ENCODE data around the gene PF4V1. TPM values are rescaled to one million over a fixed set of nuclear protein-coding genes. Genes with fewer than 3 reads are reported as not detected.

Gene PF4V1
- total and polyA plus RNA-seq, 8 donors: not detected

- intact Hi-C loops (cut with DNase I; ENCODE audit: low total_unique reads): no loop called here
- 84 to 100% (median 100%) methylated on average over 1 of the region's 1 CpG for WGBS, 5 donors
- peaks cover 0 to 16% (median 0%) of the 10 kb centered on the region in 4 donors for H3K4me1 ChIP-seq
- no peak overlapping the region for H3K4me3 ChIP-seq
- peak in 1 of 2 donors; percentile 10 for DNase-seq
- TF ChIP-seq CTCF (IDR thresholded peaks at IDR 0.05): no peak
- no peak for TF ChIP-seq POLR2A (IDR thresholded peaks at IDR 0.05)
- TF ChIP-seq POLR2AphosphoS5 (IDR thresholded peaks at IDR 0.05): peak in 1 of 3 donors; percentile 15
- no peak for TF ChIP-seq EP300 (IDR thresholded peaks at IDR 0.05)
- no peaks in the 10 kb centered on the region for H3K27me3 ChIP-seq
- H3K36me3 ChIP-seq: no peaks in the 10 kb centered on the region
- H3K9me3 ChIP-seq: no peaks in the 10 kb centered on the region
- H3K27ac ChIP-seq: no peak overlapping the region
Observed at GRCh38 chr4:73891739-73892405, 38.8 kb downstream of the PF4V1 start.

DNA sequence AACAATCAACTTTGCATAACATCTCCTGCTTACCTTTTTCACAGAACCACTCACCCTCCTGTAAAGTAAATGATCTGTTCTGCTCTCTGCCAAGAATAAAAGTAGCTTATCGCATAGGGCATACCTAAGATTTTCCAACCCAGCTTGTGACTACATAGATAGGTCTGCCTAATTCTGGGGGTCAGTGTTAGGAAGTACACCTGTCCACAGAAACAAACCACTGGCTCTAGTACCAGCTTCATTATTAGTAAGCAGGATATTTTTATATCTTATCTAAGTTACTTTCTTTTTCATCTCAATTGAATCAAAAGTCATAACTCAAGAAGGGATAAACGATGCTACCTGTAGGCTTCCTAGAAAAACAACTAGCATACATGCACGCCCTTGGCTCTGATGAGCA lies 39.9 kb downstream of the PF4V1 start:
- intact Hi-C loops (cut with DNase I; ENCODE audit: low total_unique reads): no loop called here
- Histone ChIP-seq H3K27me3 (no peaks in the 10 kb centered on the region), H3K36me3 (no peaks in the 10 kb centered on the region), H3K27ac (no peak overlapping the region), H3K4me3 (no peak overlapping the region), H3K4me1 (peaks cover 0 to 16% (median 0%) of the 10 kb centered on the region in 4 donors), H3K9me3 (no peaks in the 10 kb centered on the region)
- 43 to 74% (median 57%) methylated on average over 3 of the region's 3 CpGs for WGBS, 5 donors
- DNase-seq: no peak
- no peak for TF ChIP-seq CTCF (IDR thresholded peaks at IDR 0.05)
- TF ChIP-seq POLR2A (IDR thresholded peaks at IDR 0.05): no peak
- no peak for TF ChIP-seq EP300 (IDR thresholded peaks at IDR 0.05)
- no peak for TF ChIP-seq POLR2AphosphoS5 (IDR thresholded peaks at IDR 0.05)

DNA sequence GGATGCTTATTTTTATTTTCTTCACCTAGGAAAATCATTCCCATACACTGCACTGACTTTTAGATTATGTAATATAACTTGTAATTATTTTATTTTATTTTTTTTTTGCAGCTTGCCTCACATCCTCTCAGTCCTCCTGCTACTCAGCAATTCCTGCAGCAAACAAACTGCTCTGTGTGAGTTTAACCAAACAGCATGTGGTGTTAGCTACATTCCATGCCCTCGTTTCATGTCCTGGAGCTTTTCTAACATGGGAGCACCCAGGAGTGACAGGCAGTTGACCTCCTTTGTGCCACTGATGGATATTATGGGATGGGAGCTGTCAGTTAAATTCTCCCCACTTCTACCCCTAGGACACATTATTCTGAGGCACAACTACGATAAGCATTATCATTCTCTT lies 40.9 kb downstream of the PF4V1 start:
- Histone ChIP-seq H3K9me3 (no peaks in the 10 kb centered on the region), H3K4me1 (peaks cover 0 to 16% (median 0%) of the 10 kb centered on the region in 4 donors), H3K4me3 (no peak overlapping the region), H3K36me3 (no peaks in the 10 kb centered on the region), H3K27ac (no peak overlapping the region), H3K27me3 (no peaks in the 10 kb centered on the region)
- WGBS, 5 donors: 42 to 69% (median 60%) methylated on average over 2 of the region's 2 CpGs
- TF ChIP-seq POLR2A (IDR thresholded peaks at IDR 0.05) (no peak), POLR2AphosphoS5 (IDR thresholded peaks at IDR 0.05) (no peak), CTCF (IDR thresholded peaks at IDR 0.05) (no peak), EP300 (IDR thresholded peaks at IDR 0.05) (no peak)
- no peak for DNase-seq
- intact Hi-C loops (cut with DNase I; ENCODE audit: low total_unique reads): no loop called here

- H3K27me3 ChIP-seq: no peaks in the 10 kb centered on the region
- H3K4me3 ChIP-seq: no peak overlapping the region
- no peak overlapping the region for H3K27ac ChIP-seq
- DNase-seq: peak in 1 of 2 donors; percentile 33
- intact Hi-C loops (cut with DNase I; ENCODE audit: low total_unique reads): no loop called here
- no peaks in the 10 kb centered on the region for H3K36me3 ChIP-seq
- no peaks in the 10 kb centered on the region for H3K9me3 ChIP-seq
- no peak for TF ChIP-seq EP300 (IDR thresholded peaks at IDR 0.05)
- TF ChIP-seq POLR2A (IDR thresholded peaks at IDR 0.05): no peak
- no peak for TF ChIP-seq CTCF (IDR thresholded peaks at IDR 0.05)
- TF ChIP-seq POLR2AphosphoS5 (IDR thresholded peaks at IDR 0.05): no peak
- WGBS, 5 donors: 46 to 56% (median 56%) methylated on average over 9 of the region's 9 CpGs
- peaks cover 0 to 16% (median 0%) of the 10 kb centered on the region in 4 donors for H3K4me1 ChIP-seq
Observed at GRCh38 chr4:73895201-73896175, 42.4 kb downstream of the PF4V1 start.
